SHP77 treated with DMSO at 0.1 percent for 48 hours (cell line): ENCODE data around the gene TMEM256.
"Not testable (repeated sequence)": the region's sequence is repeated elsewhere in the genome, so short reads cannot be mapped to it uniquely, and the experiment has no call there.

Experiments
- DNase-seq: peaks from one replicate; lab custom pipeline; 2025; lab: John Stamatoyannopoulos, UW

The TMEM256 gene

GRCh38 chr17:7383371-7383741 is 20.5 kb downstream of the TMEM256 start:
- no peak for DNase-seq

GRCh38 chr17:7382901-7383300 is 21.0 kb downstream of the TMEM256 start:
- no peak for DNase-seq

- DNase-seq, result no peak
Observed at GRCh38 chr17:7380855-7381683, 22.8 kb downstream of the TMEM256 start, which contains the start of gene TNK1. TSS of gene TNK1 (plus strand) at chr17:7381089. CDS start at chr17:7382927, 1,838 bp downstream.

- no peak for DNase-seq
Observed at GRCh38 chr17:7380321-7380720, 23.6 kb downstream of the TMEM256 start.

- DNase-seq, result no peak
Observed at GRCh38 chr17:7379134-7379533, 24.8 kb downstream of the TMEM256 start.

- no peak for DNase-seq
Observed at GRCh38 chr17:7374353-7374752, 29.5 kb downstream of the TMEM256 start.

GRCh38 chr17:7370853-7371252 is 33.0 kb downstream of the TMEM256 start:
- no peak for DNase-seq

GRCh38 chr17:7369825-7370224 is 34.1 kb downstream of the TMEM256 start:
- no peak for DNase-seq

GRCh38 chr17:7368599-7368994 is 35.3 kb downstream of the TMEM256 start:
- not testable (repeated sequence) for DNase-seq

GRCh38 chr17:7367918-7368598 is 35.8 kb downstream of the TMEM256 start:
- DNase-seq, result no peak

- no peak for DNase-seq
Observed at GRCh38 chr17:7367083-7367482, 36.8 kb downstream of the TMEM256 start.

- not testable (repeated sequence) for DNase-seq
Observed at GRCh38 chr17:7365963-7366362, 37.9 kb downstream of the TMEM256 start.

GRCh38 chr17:7363311-7363710 is 40.6 kb downstream of the TMEM256 start:
- DNase-seq, result no peak

- DNase-seq, result no peak
Observed at GRCh38 chr17:7361906-7362305, 42.0 kb downstream of the TMEM256 start.

- no peak for DNase-seq
Observed at GRCh38 chr17:7357381-7357780, 46.5 kb downstream of the TMEM256 start.

GRCh38 chr17:7356756-7357155 is 47.1 kb downstream of the TMEM256 start:
- no peak for DNase-seq

GRCh38 chr17:7356072-7356549 is 47.8 kb downstream of the TMEM256 start:
- peak; percentile 84 for DNase-seq

- DNase-seq, result no peak
Observed at GRCh38 chr17:7355573-7355972, 48.3 kb downstream of the TMEM256 start.

GRCh38 chr17:7355053-7355452 is 48.8 kb downstream of the TMEM256 start, which contains the start of gene TMEM95:
TSS of gene TMEM95 (plus strand) at chr17:7355156. CDS start at chr17:7355205, 49 bp downstream.
- peak; percentile 53 for DNase-seq

- no peak for DNase-seq
Observed at GRCh38 chr17:7354262-7354843, 49.5 kb downstream of the TMEM256 start.
